ENCODE measurements around the gene DOCK3.
"Not testable (repeated sequence)": the region's sequence is repeated elsewhere in the genome, so short reads cannot be mapped to it uniquely, and the experiment has no call there.

The DOCK3 gene

GRCh38 chr3:50651445-50651844, 23.3 kb upstream of the DOCK3 start:
- no peak for DNase-seq

GRCh38 chr3:50651920-50652529, 22.7 kb upstream of the DOCK3 start:
- no peak for DNase-seq

DNA sequence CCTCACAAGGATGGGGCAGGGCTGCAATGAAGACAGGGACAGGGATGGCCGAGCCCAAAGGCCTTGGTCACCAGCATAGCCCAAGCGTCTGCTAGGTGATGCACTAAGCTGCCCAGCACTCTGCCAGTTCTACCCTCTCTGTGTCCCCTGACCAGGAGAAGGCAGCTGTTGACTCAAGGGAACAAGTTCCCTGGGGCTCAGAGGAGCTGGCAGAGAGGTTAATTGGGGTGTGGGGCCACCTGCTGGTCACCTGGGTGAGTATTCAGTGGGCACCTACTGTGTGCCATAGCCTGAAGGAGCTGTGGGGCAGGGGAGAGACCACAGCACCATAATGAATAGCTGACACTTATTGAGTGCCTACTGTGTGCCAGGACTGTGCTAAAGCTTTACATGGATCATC, 22.0 kb upstream of the DOCK3 start:
- DNase-seq = peak; percentile 55

DNA sequence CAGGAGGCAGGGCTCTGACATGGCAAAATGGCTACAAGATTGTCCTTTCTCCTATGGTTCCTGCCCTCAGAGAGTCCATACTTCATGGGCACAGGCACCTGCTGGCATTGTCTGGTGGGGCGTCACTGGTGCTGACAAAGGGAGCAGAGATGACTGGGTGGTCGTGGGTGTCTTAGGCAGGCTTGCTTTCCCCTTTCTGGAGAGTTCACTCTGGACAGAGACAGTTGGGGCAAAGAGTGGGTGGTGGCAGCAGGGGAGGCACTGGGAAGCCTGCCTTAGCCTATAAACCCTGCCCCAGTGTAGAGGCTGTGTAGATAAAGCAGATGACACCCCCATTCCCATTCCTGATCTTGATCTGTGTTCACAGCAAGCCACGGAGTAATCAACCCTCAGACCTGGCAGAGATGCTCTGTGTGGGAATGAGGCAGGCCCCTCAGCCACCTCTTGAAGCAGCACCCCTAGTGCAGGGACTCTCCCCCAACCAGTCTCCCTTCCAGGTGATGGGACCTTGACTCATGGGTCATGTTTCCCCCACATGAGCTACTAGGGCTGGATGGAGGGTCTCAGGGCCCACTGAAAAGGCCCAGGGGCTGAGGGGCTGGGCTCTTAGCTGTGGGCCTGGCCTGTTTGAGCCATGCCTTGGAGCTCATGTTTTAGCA, 20.7 kb upstream of the DOCK3 start:
- peak; percentile 2 for DNase-seq

- peak; percentile 16 for DNase-seq
Measured at GRCh38 chr3:50655009-50655830, 19.5 kb upstream of the DOCK3 start.

- DNase-seq = peak; percentile 13
Measured at GRCh38 chr3:50656417-50657195, 18.1 kb upstream of the DOCK3 start.

- DNase-seq = no peak
Measured at GRCh38 chr3:50657407-50657806, 17.3 kb upstream of the DOCK3 start.

DNA sequence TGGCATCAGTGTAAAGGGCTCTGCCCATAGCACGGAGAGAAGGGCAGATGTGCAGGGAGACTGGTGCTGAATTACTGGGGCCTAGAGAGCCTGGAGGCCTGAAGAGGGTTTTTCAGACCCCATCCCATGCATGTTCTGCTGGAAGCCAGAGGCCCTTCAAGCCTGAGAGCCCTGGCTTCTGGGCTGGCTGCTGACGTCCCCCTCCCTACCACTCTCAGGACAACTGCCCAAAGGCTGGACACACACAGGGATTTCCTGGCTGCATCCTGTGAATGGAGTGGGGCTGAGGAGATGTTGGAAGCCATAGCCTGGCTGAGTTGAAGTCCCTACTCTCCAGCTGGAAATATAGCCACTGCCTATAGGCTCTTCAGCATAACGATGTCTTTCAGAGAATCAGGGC, 16.9 kb upstream of the DOCK3 start:
- DNase-seq = no peak

- no peak for DNase-seq
Measured at GRCh38 chr3:50658416-50658815, 16.3 kb upstream of the DOCK3 start.

- DNase-seq = no peak
Measured at GRCh38 chr3:50658831-50659230, 15.9 kb upstream of the DOCK3 start.

- DNase-seq = no peak
Measured at GRCh38 chr3:50660386-50660785, 14.3 kb upstream of the DOCK3 start.

- no peak for DNase-seq
Measured at GRCh38 chr3:50661321-50661837, 13.3 kb upstream of the DOCK3 start.

GRCh38 chr3:50662408-50662807, 12.3 kb upstream of the DOCK3 start:
- no peak for DNase-seq

DNA sequence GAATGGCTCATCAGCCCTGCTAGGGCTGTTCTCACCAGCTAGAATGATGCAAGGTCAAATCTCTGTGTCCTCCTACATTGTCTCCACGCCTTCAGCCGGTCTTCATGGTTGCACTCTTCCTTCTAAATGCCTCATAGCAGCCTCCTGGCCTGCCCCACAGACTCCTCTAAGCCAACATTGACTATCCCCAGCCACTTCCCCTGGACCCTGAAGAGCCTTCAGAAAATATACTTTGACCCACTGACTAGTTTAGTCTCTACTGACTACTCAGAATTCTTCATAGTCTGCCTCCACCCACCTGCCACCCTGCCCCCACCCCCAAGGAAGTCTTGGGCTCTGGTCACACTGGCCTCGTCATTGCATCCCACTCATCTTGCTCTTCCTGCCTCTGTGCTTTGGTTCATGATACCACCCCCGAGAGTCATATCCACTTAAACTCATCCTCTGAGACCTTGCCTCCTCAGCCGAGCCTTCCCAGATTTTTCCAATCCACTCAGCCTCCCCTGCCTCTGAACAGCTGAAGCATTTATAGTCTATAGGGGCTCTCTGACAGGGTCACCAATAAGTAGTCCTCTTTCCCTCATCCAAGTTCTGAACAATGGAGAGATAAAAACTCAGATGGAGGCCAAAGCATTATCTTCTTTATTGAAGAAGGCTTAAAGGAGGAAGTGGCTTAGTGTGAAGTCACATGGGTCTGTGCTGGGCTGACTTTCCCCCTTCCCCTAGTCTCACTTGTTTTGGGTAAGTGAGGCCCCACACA, 9.5 kb upstream of the DOCK3 start:
- DNase-seq = no peak

DNA sequence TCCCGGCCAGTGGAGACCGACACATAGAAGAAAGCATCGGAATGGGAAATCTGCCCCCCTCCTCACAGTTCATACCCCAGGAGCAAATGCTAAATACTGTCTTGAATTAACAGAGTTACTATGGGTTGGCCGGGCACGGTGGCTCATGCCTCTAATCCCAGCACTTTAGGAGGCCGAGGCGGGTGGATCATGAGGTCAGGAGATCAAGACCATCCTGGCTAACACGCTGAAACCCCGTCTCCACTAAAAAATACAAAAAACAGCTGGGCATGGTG, 8.9 kb upstream of the DOCK3 start:
- DNase-seq = not testable (repeated sequence)

GRCh38 chr3:50666837-50667236, 7.9 kb upstream of the DOCK3 start:
- no peak for DNase-seq

GRCh38 chr3:50671331-50671730, 3.4 kb upstream of the DOCK3 start:
- DNase-seq = no peak

DNA sequence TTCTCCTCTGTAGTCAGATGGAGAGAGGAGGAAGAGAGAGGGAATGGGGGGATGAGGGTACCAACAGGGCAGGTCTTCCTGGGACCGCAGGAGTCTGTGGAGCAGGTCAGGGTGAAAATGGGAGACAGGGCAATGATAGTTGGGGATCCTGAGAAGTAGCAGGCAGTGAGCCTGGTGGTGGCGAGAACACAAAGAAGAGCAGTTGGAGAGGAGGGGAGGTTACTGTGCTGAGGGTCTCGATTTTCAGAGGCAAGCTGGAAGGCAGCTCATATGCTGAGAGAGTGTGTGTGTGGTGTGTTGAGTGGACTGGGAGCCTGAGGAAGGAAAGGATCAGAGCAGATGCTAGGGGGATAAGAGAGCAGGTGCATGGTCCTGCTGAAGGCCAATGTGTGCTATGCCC, 2.1 kb upstream of the DOCK3 start:
- no peak for DNase-seq

DNA sequence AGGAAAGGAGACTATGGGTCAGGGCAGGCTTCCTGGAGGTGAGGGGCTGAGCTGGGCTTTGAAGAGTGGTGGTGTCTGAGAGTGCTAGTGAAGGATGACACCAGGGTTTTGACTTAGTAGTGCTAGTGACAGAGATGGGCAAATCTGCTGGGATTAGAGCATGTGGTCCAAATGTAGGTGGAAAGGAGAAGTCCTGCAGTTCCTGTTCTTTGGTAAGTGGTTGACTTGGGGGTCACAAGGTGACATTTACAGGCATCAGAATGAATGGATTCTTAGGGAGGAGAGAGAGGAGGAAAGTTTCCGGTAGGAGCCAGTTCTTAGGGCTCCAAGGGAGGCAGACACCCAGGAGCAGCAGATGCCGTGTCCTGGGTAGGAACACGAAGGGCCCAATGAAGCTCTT, 796 bp upstream of the DOCK3 start:
- DNase-seq = no peak

GRCh38 chr3:50675179-50676030, 678 bp downstream of the DOCK3 start:
- DNase-seq = no peak

DNA sequence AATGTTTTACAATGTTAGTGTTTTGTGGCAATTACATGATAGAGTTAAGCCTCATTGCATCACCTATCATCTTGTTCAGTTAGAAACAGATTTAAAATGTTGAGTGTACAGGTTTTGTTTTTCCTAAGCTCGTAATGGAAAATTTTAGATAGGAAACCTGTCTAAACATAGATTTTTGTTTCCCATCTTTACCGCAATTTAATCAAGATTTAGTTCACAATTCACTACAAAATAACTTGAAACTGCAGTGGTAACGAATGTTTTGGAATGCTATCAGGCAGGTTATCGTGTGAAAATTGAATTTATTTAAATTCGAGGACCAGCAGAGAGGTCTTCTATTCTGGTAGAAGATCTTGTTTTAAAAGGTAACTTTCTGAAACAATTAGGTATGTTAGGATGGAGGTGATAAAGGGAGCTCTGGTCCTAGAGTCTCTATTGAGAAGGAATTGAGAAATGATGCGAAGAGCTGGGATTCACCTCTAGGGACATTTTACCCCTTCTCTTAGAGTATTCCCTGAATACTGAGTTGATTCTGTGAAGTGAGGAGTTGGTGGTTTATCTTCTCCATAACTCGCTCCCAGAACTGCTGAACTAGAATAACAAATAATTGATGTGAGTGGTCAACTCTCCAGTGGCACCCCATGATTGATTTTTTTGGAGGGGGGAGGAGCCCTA, 1.4 kb downstream of the DOCK3 start:
- no peak for DNase-seq
